Activated CD4-positive, alpha-beta T cell treated with anti-CD3 and anti-CD28 coated beads for 48 hours (primary cell): Measurements from ENCODE around the gene OR11G2.
"Not testable (repeated sequence)": the region's sequence is repeated elsewhere in the genome, so short reads cannot be mapped to it uniquely, and the experiment has no call there.

Source experiments
- DNase-seq: peaks from one replicate; pipeline ENCODE4 v3.0.0-alpha.2; 2020

The OR11G2 gene

GRCh38 chr14:20190596-20190995 lies at the start of gene OR11G2:
Gene OR11G2 (plus strand): TSS chr14:20190896. CDS start chr14:20197438, 6,542 bp downstream.
- DNase-seq: no peak

- DNase-seq: no peak
Observed at GRCh38 chr14:20143911-20144310, 46.8 kb upstream of the OR11G2 start.

- DNase-seq: no peak
Observed at GRCh38 chr14:20144820-20145219, 45.9 kb upstream of the OR11G2 start.

GRCh38 chr14:20164462-20164861 lies 26.2 kb upstream of the OR11G2 start:
- DNase-seq: no peak

- DNase-seq: no peak
Observed at GRCh38 chr14:20167091-20167490, 23.6 kb upstream of the OR11G2 start.

GRCh38 chr14:20169852-20170251 lies 20.8 kb upstream of the OR11G2 start:
- DNase-seq: not testable (repeated sequence)

GRCh38 chr14:20174205-20174604 lies 16.5 kb upstream of the OR11G2 start:
- not testable (repeated sequence) for DNase-seq

GRCh38 chr14:20176330-20176729 lies 14.4 kb upstream of the OR11G2 start:
- DNase-seq: no peak

- DNase-seq: no peak
Observed at GRCh38 chr14:20177433-20177974, 13.2 kb upstream of the OR11G2 start.

GRCh38 chr14:20179218-20179617 lies 11.5 kb upstream of the OR11G2 start:
- no peak for DNase-seq

GRCh38 chr14:20179880-20180279 lies 10.8 kb upstream of the OR11G2 start:
- DNase-seq: no peak

- no peak for DNase-seq
Observed at GRCh38 chr14:20180486-20180885, 10.2 kb upstream of the OR11G2 start.

GRCh38 chr14:20184181-20184580 lies 6.5 kb upstream of the OR11G2 start:
- no peak for DNase-seq

GRCh38 chr14:20191396-20191795 lies 700 bp downstream of the OR11G2 start:
- no peak for DNase-seq

GRCh38 chr14:20194101-20194500 lies 3.4 kb downstream of the OR11G2 start:
- DNase-seq: no peak

GRCh38 chr14:20195170-20195569 lies 4.5 kb downstream of the OR11G2 start:
- not testable (repeated sequence) for DNase-seq

GRCh38 chr14:20195911-20196310 lies 5.2 kb downstream of the OR11G2 start:
- DNase-seq: no peak

GRCh38 chr14:20197459-20197858 lies 6.8 kb downstream of the OR11G2 start:
- no peak for DNase-seq

- no peak for DNase-seq
Observed at GRCh38 chr14:20198991-20199390, 8.3 kb downstream of the OR11G2 start.

- no peak for DNase-seq
Observed at GRCh38 chr14:20204721-20205120, 14.0 kb downstream of the OR11G2 start.

GRCh38 chr14:20209595-20209994 lies 18.9 kb downstream of the OR11G2 start:
- no peak for DNase-seq

- not testable (repeated sequence) for DNase-seq
Observed at GRCh38 chr14:20212406-20212805, 21.7 kb downstream of the OR11G2 start.

GRCh38 chr14:20215196-20215595 lies 24.5 kb downstream of the OR11G2 start:
- no peak for DNase-seq

- DNase-seq: no peak
Observed at GRCh38 chr14:20219033-20219432, 28.3 kb downstream of the OR11G2 start.

GRCh38 chr14:20223410-20223809 lies 32.7 kb downstream of the OR11G2 start, which contains the start of gene OR11H6:
Gene OR11H6 (plus strand): TSS chr14:20223710. CDS start chr14:20223710, 0 bp downstream.
- DNase-seq: no peak
